SK-N-SH (cell line): ENCODE data around the gene ADCY5. TPM values are rescaled to one million over a fixed set of nuclear protein-coding genes. Genes with fewer than 3 reads are reported as not detected.

Experiments used
- CTCF ChIA-PET: fragments of 300-600, 350-600 bp; formaldehyde crosslinking; extraction: SDS; loops from one replicate; lab custom pipeline; 2021; lab: Yijun Ruan, JAX
- POLR2A ChIA-PET: fragments of 350-600 bp; sonication (Branson Sonifier 250); formaldehyde crosslinking; extraction: SDS; loops from one replicate; lab custom pipeline; 2020; ENCODE audit warnings: antibody characterized with exemption, inconsistent platforms; lab: Yijun Ruan, JAX
- DNase-seq: peaks from one replicate; pipeline ENCODE4 v3.0.0; 2012
- H2AFZ ChIP-seq: fragments of 200-600 bp; sonication (generic); 2 replicates; pipeline ENCODE4 v1.8.1; 2016; ENCODE audit warnings: antibody characterized with exemption, mild to moderate bottlenecking, low read depth
- H3F3A ChIP-seq: fragments of 200-600 bp; sonication (generic); replicated peaks from 2 replicates; pipeline ENCODE3; 2016; ENCODE audit warnings: antibody characterized with exemption, mild to moderate bottlenecking; ENCODE audit not compliant: insufficient read depth
- H3K27ac ChIP-seq, 2 experiments: fragments of 200-500 bp in 1 of 2; fragments of 200-600 bp in 1 of 2; sonication (Bioruptor generic) in 1 of 2; sonication (generic), shearing (Covaris generic) in 1 of 2; 2 replicates each; pipeline versions ENCODE4 v1.5.1 to v1.6.1; 2014 to 2016; ENCODE audit warnings: low read depth in 2 of 2, inconsistent platforms in 1 of 2, low read length in 1 of 2, mild to moderate bottlenecking in 1 of 2, mixed read lengths in 1 of 2
- H3K27me3 ChIP-seq: fragments of 200-600 bp; sonication (generic), shearing (Covaris generic); 2 replicates; pipeline ENCODE4 v1.6.1; 2016; ENCODE audit warnings: mixed run types; ENCODE audit not compliant: insufficient read depth
- H3K36me3 ChIP-seq, 2 experiments: fragments of 200-500 bp in 1 of 2; fragments of 200-600 bp in 1 of 2; sonication (Bioruptor generic) in 1 of 2; sonication (generic) in 1 of 2; replicated peaks in 1 of 2; 2 replicates each; pipeline versions ENCODE3 to v1.5.1; 2014 to 2016; ENCODE audit warnings: low read length in 1 of 2, mild to moderate bottlenecking in 1 of 2; ENCODE audit not compliant: insufficient read depth in 2 of 2, control insufficient read depth in 1 of 2
- H3K4me1 ChIP-seq, 2 experiments: fragments of 200-500 bp in 1 of 2; fragments of 200-600 bp in 1 of 2; sonication (Bioruptor generic) in 1 of 2; sonication (generic), shearing (Covaris generic) in 1 of 2; 2 replicates each; pipeline versions ENCODE4 v1.5.1 to v1.6.1; 2014 to 2016; ENCODE audit warnings: low read depth in 1 of 2, low read length in 1 of 2, mixed run types in 1 of 2; ENCODE audit not compliant: insufficient read depth in 2 of 2, control insufficient read depth in 1 of 2
- H3K4me2 ChIP-seq: fragments of 200-600 bp; sonication (generic), shearing (Covaris generic); 2 replicates; pipeline ENCODE4 v1.6.1; 2017; ENCODE audit warnings: mixed run types
- H3K4me3 ChIP-seq, 2 experiments: fragments of 200-500 bp in 1 of 2; fragments of 200-600 bp in 1 of 2; sonication (Bioruptor generic) in 1 of 2; sonication (generic), shearing (Covaris generic) in 1 of 2; 2 replicates each; pipeline versions ENCODE4 v1.5.1 to v1.8.1; 2014 to 2016; ENCODE audit warnings: low read depth in 2 of 2, inconsistent platforms in 1 of 2, low read length in 1 of 2, mild to moderate bottlenecking in 1 of 2, mixed read lengths in 1 of 2, moderate library complexity in 1 of 2
- H3K79me2 ChIP-seq: fragments of 200-600 bp; sonication (generic); 2 replicates; pipeline ENCODE4 v1.8.1; 2017; ENCODE audit warnings: mild to moderate bottlenecking; ENCODE audit not compliant: insufficient read depth
- H3K9ac ChIP-seq: fragments of 200-600 bp; sonication (generic); 2 replicates; pipeline ENCODE4 v1.6.1; 2017; ENCODE audit warnings: mixed run types
- H3K9me2 ChIP-seq: fragments of 200-600 bp; sonication (generic); 2 replicates; pipeline ENCODE4 v1.6.1; 2017; ENCODE audit warnings: mixed run types
- H3K9me3 ChIP-seq: fragments of 200-600 bp; sonication (generic); 2 replicates; pipeline ENCODE4 v1.6.1; 2017; ENCODE audit warnings: mixed run types, mild to moderate bottlenecking, moderate library complexity
- H4K20me1 ChIP-seq: fragments of 200-600 bp; sonication (generic); 2 replicates; pipeline ENCODE4 v1.6.1; 2017; ENCODE audit warnings: mild to moderate bottlenecking, mixed run types; ENCODE audit not compliant: insufficient read depth
- CHD2 ChIP-seq: fragments of 150-350 bp; IDR thresholded peaks from 2 replicates; pipeline ENCODE4 v1.6.1; 2018; ENCODE audit warnings: low read length; ENCODE audit not compliant: partially characterized antibody
- FOXJ3 ChIP-seq: sonication (generic); formaldehyde crosslinking; IDR thresholded peaks from 2 replicates; pipeline ENCODE4 v1.5.1; 2020; ENCODE audit warnings: mild to moderate bottlenecking, missing genetic modification reagents
- FOXM1 ChIP-seq: IDR thresholded peaks from 2 replicates; pipeline ENCODE4 v1.4.0; 2012; ENCODE audit warnings: low read depth, mild to moderate bottlenecking
- GABPA ChIP-seq: IDR thresholded peaks from 2 replicates; pipeline ENCODE4 v1.4.0; 2012; ENCODE audit warnings: low read depth, mild to moderate bottlenecking
- GATA2 ChIP-seq: sonication (generic); formaldehyde crosslinking; IDR thresholded peaks from 2 replicates; pipeline ENCODE4 v1.5.0; 2020; ENCODE audit warnings: mild to moderate bottlenecking, missing genetic modification reagents
- NFIC ChIP-seq: IDR thresholded peaks from 2 replicates; pipeline ENCODE4 v1.4.0; 2012; ENCODE audit warnings: borderline replicate concordance
- NRF1 ChIP-seq: IDR thresholded peaks from 2 replicates; pipeline ENCODE4 v1.6.1; 2012; ENCODE audit warnings: low read depth, mild to moderate bottlenecking, low read length
- POLR2AphosphoS5 ChIP-seq: IDR thresholded peaks from 2 replicates; pipeline ENCODE4 v1.6.1; 2012; ENCODE audit warnings: low read depth, low read length
- RAD21 ChIP-seq: IDR thresholded peaks from 2 replicates; pipeline ENCODE4 v1.6.1; 2012; ENCODE audit warnings: mild to moderate bottlenecking, low read length
- RXRA ChIP-seq: IDR thresholded peaks from 2 replicates; pipeline ENCODE4 v1.4.0; 2012; ENCODE audit warnings: low read depth, mild to moderate bottlenecking, borderline replicate concordance
- SMC3 ChIP-seq: IDR thresholded peaks from 2 replicates; pipeline ENCODE4 v1.6.1; 2012; ENCODE audit warnings: low read depth, low read length, improper control_type of control experiment
- TAF1 ChIP-seq: IDR thresholded peaks from 2 replicates; pipeline ENCODE4 v1.6.1; 2012; ENCODE audit warnings: low read depth, mild to moderate bottlenecking, low read length, moderate library complexity, borderline replicate concordance
- TCF12 ChIP-seq: IDR thresholded peaks from 2 replicates; pipeline ENCODE4 v1.4.0; 2012
- YY1 ChIP-seq: IDR thresholded peaks from 2 replicates; pipeline ENCODE4 v1.4.0; 2012; ENCODE audit warnings: low read depth, mild to moderate bottlenecking
- WGBS: methylation state at CpG from one replicate; pipeline ENCODE4 v1.1.6; 2017; ENCODE audit warnings: low lambda C conversion rate; 5-methylcytosine and 5-hydroxymethylcytosine counted together
- polyA plus RNA-seq, 3 experiments: library from polyadenylated mRNA; depleted of rRNA; stranded (reverse); fragments of >200 nt; gene quantifications; 2 replicates each; pipeline ENCODE4 v1.2.3, GENCODE V29; 2012
- TF ChIP-seq, protein P1 (sequence below): IDR thresholded peaks from 2 replicates; pipeline ENCODE4; 2012
- TF ChIP-seq, protein P2 (sequence below): IDR thresholded peaks from 2 replicates; pipeline ENCODE4 v1.4.0; 2012; ENCODE audit warnings: low read depth, borderline replicate concordance
- TF ChIP-seq, protein P3 (sequence below): IDR thresholded peaks from 2 replicates; pipeline ENCODE4 v1.4.0; 2012; ENCODE audit warnings: low read depth
- TF ChIP-seq, protein P4 (sequence below): fragments of 200-600 bp; sonication (generic); IDR thresholded peaks from 2 replicates; pipeline ENCODE4 v1.6.1; 2017; ENCODE audit warnings: antibody characterized with exemption, mild to moderate bottlenecking, moderate library complexity

The ADCY5 gene
- polyA plus RNA-seq, 1 of the 3 experiments (the other 2 are of a cell fraction): 0.21 TPM

DNA sequence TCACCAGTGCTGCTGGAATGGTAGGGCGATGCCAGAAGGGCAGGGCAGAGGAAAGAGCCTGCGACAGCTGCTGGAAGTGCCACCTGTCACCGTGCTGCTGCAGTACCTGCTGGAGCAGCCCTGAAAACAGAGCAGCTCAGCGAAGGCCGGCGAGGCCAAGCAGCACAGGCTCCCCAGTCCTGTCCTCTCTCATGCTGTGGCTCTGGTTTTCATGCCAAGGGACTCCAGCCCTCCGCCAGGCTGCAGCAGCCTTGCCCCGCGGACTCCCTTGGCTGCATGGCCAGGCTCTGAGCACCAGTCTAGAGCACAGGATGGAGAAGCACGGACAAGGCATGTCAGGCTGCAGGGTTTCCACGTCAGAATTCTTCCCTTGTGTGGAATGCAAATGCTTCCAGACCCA is 43.9 kb downstream of the ADCY5 start:
- no peak overlapping the region for H2AFZ ChIP-seq
- peaks cover 14% of the 10 kb centered on the region for H3K27me3 ChIP-seq
- H3K36me3 ChIP-seq: no peaks in the 10 kb centered on the region
- H3K4me1 ChIP-seq: no peaks in the 10 kb centered on the region; a peak in 1 of 4 replicates
- no peak overlapping the region for H3K9ac ChIP-seq
- no peaks in the 10 kb centered on the region for H3F3A ChIP-seq
- H3K4me2 ChIP-seq: no peak overlapping the region
- TF ChIP-seq, protein P1, sequence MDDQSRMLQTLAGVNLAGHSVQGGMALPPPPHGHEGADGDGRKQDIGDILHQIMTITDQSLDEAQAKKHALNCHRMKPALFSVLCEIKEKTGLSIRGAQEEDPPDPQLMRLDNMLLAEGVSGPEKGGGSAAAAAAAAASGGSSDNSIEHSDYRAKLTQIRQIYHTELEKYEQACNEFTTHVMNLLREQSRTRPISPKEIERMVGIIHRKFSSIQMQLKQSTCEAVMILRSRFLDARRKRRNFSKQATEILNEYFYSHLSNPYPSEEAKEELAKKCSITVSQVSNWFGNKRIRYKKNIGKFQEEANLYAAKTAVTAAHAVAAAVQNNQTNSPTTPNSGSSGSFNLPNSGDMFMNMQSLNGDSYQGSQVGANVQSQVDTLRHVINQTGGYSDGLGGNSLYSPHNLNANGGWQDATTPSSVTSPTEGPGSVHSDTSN: no peak
- TF ChIP-seq, protein P2, sequence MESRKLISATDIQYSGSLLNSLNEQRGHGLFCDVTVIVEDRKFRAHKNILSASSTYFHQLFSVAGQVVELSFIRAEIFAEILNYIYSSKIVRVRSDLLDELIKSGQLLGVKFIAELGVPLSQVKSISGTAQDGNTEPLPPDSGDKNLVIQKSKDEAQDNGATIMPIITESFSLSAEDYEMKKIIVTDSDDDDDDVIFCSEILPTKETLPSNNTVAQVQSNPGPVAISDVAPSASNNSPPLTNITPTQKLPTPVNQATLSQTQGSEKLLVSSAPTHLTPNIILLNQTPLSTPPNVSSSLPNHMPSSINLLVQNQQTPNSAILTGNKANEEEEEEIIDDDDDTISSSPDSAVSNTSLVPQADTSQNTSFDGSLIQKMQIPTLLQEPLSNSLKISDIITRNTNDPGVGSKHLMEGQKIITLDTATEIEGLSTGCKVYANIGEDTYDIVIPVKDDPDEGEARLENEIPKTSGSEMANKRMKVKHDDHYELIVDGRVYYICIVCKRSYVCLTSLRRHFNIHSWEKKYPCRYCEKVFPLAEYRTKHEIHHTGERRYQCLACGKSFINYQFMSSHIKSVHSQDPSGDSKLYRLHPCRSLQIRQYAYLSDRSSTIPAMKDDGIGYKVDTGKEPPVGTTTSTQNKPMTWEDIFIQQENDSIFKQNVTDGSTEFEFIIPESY: no peak
- TF ChIP-seq GABPA (no peak), GATA2 (CRISPR knock-in tag) (no peak), NFIC (no peak), TCF12 (no peak), TAF1 (no peak)
- TF ChIP-seq, protein P3, sequence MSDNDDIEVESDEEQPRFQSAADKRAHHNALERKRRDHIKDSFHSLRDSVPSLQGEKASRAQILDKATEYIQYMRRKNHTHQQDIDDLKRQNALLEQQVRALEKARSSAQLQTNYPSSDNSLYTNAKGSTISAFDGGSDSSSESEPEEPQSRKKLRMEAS: no peak
- TF ChIP-seq, all 33 proteins: peak for 0
- no peak overlapping the region for H3K27ac ChIP-seq
- H4K20me1 ChIP-seq: no peaks in the 10 kb centered on the region
- ChIA-PET POLR2A (no interaction called here), CTCF (no interaction called here)
- H3K9me2 ChIP-seq: no peaks in the 10 kb centered on the region
- no peaks in the 10 kb centered on the region for H3K79me2 ChIP-seq
- 71% methylated on average over 10 of the region's 11 CpGs for WGBS
- no peak for DNase-seq
- no peaks in the 10 kb centered on the region for H3K9me3 ChIP-seq
- no peak overlapping the region for H3K4me3 ChIP-seq

DNA sequence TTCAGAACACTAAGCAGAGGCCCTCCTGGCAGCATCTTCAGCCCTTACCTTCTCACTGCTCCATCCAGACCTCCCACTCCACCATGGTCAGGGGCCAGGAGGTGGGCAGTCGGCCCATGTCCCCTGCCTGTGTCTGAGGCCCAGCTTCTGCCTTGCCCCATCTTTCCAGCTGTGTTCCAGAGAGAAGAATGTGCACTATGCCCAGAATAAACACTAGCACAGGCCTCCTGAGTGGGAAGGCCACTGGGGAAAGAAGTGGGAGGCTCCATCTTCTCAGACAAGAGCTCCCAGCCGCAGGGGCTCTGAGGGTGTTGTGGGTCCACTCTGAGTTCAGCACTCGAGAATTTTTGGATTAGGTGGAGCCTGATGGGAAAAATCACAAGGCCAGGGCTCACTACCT is 44.5 kb downstream of the ADCY5 start:
- Histone ChIP-seq H3K4me1 (no peaks in the 10 kb centered on the region; a peak in 1 of 4 replicates), H3K27ac (no peak overlapping the region), H3K27me3 (peaks cover 14% of the 10 kb centered on the region), H3K9me2 (no peaks in the 10 kb centered on the region), H4K20me1 (no peaks in the 10 kb centered on the region), H3K79me2 (no peaks in the 10 kb centered on the region), H3K4me3 (no peak overlapping the region), H3K9me3 (no peaks in the 10 kb centered on the region), H2AFZ (no peak overlapping the region), H3K9ac (no peak overlapping the region), H3F3A (no peaks in the 10 kb centered on the region), H3K36me3 (no peaks in the 10 kb centered on the region), H3K4me2 (no peak overlapping the region)
- CTCF ChIA-PET: interaction anchor here (1.2 kb wide), 1 partner anchor 75 kb away, joined by 3 read pairs; no protein-coding TSS in a partner anchor
- WGBS: 39% methylated on average over 2 of the region's 3 CpGs
- POLR2A ChIA-PET: no interaction called here
- TF ChIP-seq POLR2AphosphoS5 (no peak), TCF12 (no peak), YY1 (no peak), RXRA (no peak), RAD21 (no peak), FOXM1 (no peak), NRF1 (no peak), SMC3 (no peak), CHD2 (no peak), GATA2 (CRISPR knock-in tag) (no peak), FOXJ3 (CRISPR knock-in tag) (no peak)
- TF ChIP-seq, protein P2: no peak
- TF ChIP-seq, protein P4, sequence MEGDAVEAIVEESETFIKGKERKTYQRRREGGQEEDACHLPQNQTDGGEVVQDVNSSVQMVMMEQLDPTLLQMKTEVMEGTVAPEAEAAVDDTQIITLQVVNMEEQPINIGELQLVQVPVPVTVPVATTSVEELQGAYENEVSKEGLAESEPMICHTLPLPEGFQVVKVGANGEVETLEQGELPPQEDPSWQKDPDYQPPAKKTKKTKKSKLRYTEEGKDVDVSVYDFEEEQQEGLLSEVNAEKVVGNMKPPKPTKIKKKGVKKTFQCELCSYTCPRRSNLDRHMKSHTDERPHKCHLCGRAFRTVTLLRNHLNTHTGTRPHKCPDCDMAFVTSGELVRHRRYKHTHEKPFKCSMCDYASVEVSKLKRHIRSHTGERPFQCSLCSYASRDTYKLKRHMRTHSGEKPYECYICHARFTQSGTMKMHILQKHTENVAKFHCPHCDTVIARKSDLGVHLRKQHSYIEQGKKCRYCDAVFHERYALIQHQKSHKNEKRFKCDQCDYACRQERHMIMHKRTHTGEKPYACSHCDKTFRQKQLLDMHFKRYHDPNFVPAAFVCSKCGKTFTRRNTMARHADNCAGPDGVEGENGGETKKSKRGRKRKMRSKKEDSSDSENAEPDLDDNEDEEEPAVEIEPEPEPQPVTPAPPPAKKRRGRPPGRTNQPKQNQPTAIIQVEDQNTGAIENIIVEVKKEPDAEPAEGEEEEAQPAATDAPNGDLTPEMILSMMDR: no peak
- DNase-seq: no peak
